HL-60 (cell line): ENCODE results near the gene RIOK3.

Experiments
- CTCF ChIP-seq: IDR thresholded peaks from one replicate; pipeline ENCODE4 v1.5.1; 2011; ENCODE audit warnings: low read length, control low read depth, inconsistent platforms; ENCODE audit not compliant: insufficient read depth
- POLR2AphosphoS5 ChIP-seq: IDR thresholded peaks from 2 replicates; pipeline ENCODE4 v1.6.1; 2012; ENCODE audit warnings: low read depth
- REST ChIP-seq: IDR thresholded peaks from 2 replicates; pipeline ENCODE4 v1.6.1; 2012; ENCODE audit warnings: low read depth; ENCODE audit not compliant: insufficient replicate concordance

- TF ChIP-seq CTCF (no peak), POLR2AphosphoS5 (no peak), REST (no peak)
Measured at GRCh38 chr18:23495723-23496440, 42.8 kb downstream of the RIOK3 start.
